GM21381 (cell line): ENCODE measurements around the gene SPON2.
"Not testable (repeated sequence)": the region's sequence is repeated elsewhere in the genome, so short reads cannot be mapped to it uniquely, and the experiment has no call there.

Source experiments
- ATAC-seq: cut with Tn5 transposase; IDR thresholded peaks from one replicate; pipeline ENCODE4 v1.9.1; 2021; ENCODE audit warnings: mild to moderate bottlenecking, moderate library complexity; ENCODE audit not compliant: unreplicated experiment

The SPON2 gene

GRCh38 chr4:1152290-1152689 is 20.1 kb downstream of the SPON2 start:
- ATAC-seq: no peak

GRCh38 chr4:1151541-1151940 is 20.8 kb downstream of the SPON2 start:
- ATAC-seq: no peak

GRCh38 chr4:1150875-1151274 is 21.5 kb downstream of the SPON2 start:
- no peak for ATAC-seq

- no peak for ATAC-seq
Observed at GRCh38 chr4:1139860-1140259, 32.5 kb downstream of the SPON2 start.

- no peak for ATAC-seq
Observed at GRCh38 chr4:1137850-1138249, 34.5 kb downstream of the SPON2 start.

- no peak for ATAC-seq
Observed at GRCh38 chr4:1137063-1137776, 35.2 kb downstream of the SPON2 start.

- no peak for ATAC-seq
Observed at GRCh38 chr4:1136048-1136447, 36.3 kb downstream of the SPON2 start.

- no peak for ATAC-seq
Observed at GRCh38 chr4:1133033-1133432, 39.4 kb downstream of the SPON2 start.

GRCh38 chr4:1130316-1131186 is 41.8 kb downstream of the SPON2 start:
- peak; percentile 67 for ATAC-seq

- no peak for ATAC-seq
Observed at GRCh38 chr4:1126506-1126905, 45.9 kb downstream of the SPON2 start.

- ATAC-seq: not testable (repeated sequence)
Observed at GRCh38 chr4:1125466-1125865, 46.9 kb downstream of the SPON2 start.

GRCh38 chr4:1124818-1125217 is 47.6 kb downstream of the SPON2 start:
- ATAC-seq: no peak

GRCh38 chr4:1122505-1122904 is 49.9 kb downstream of the SPON2 start:
- no peak for ATAC-seq
